A549 (cell line): ENCODE measurements around the gene CD36. TPM values are rescaled to one million over a fixed set of nuclear protein-coding genes. Genes with fewer than 3 reads are reported as not detected.

Experiments used
- ATAC-seq, 2 experiments: fragments of 200-7000 bp in 1 of 2; fragments of >200 bp in 1 of 2; cut with Nextera tagmentation in 1 of 2; cut with Tn5 transposase in 1 of 2; 3 replicates each; pipeline versions ENCODE4 v1.8.0 to v1.9.1; 2018 to 2020; ENCODE audit warnings: mild to moderate bottlenecking in 1 of 2, moderate library complexity in 1 of 2
- CTCF ChIA-PET: fragments of 300-600 bp; sonication (Branson Sonifier 250); formaldehyde crosslinking; extraction: SDS; loops from one replicate; lab custom pipeline; 2021; ENCODE audit warnings: antibody characterized with exemption, inconsistent platforms; lab: Yijun Ruan, JAX
- POLR2A ChIA-PET: fragments of 350-600 bp; formaldehyde crosslinking; extraction: SDS; loops from one replicate; lab custom pipeline; 2021; ENCODE audit warnings: antibody characterized with exemption, inconsistent platforms; lab: Yijun Ruan, JAX
- DNase-seq, 2 experiments: peaks; one replicate each; pipeline versions ENCODE4 v3.0.0 to v3.0.0-alpha.2; 2011 to 2016; ENCODE audit warnings: low read depth in 1 of 2, low spot score in 1 of 2
- FAIRE-seq: peaks from 2 replicates; lab custom pipeline; 2011; peaks lifted over from hg19 to GRCh38; lab: Jason Lieb, UNC
- H3K27ac ChIP-seq, 2 experiments: fragments of >200 bp; sonication (Bioruptor Twin); formaldehyde crosslinking; 3 replicates each; pipeline ENCODE4 v1.5.1; 2016 to 2017
- H3K4me1 ChIP-seq: fragments of >200 bp; sonication (Bioruptor Twin); formaldehyde crosslinking; 3 replicates; pipeline ENCODE4 v1.6.1; 2016
- H3K4me2 ChIP-seq: fragments of >200 bp; sonication (Bioruptor Twin); formaldehyde crosslinking; 3 replicates; pipeline ENCODE4 v1.6.1; 2016
- H3K4me3 ChIP-seq: fragments of >200 bp; sonication (Bioruptor Twin); formaldehyde crosslinking; 3 replicates; pipeline ENCODE4 v1.5.1; 2016
- H3K9me3 ChIP-seq: fragments of >200 bp; sonication (Bioruptor Twin); formaldehyde crosslinking; 3 replicates; pipeline ENCODE4 v1.6.1; 2016
- BCL3 ChIP-seq: fragments of >200 bp; sonication (Bioruptor Twin); formaldehyde crosslinking; IDR thresholded peaks from 3 replicates; pipeline ENCODE4 v1.6.1; 2016
- CEBPB ChIP-seq, 2 experiments: fragments of >200 bp in 1 of 2; sonication (Bioruptor Twin) in 1 of 2; formaldehyde crosslinking in 1 of 2; IDR thresholded peaks; 2 replicates each; pipeline ENCODE4 v1.6.1; 2012 to 2016
- CTCF ChIP-seq: fragments of >200 bp; sonication (Bioruptor Twin); formaldehyde crosslinking; IDR thresholded peaks from 3 replicates; pipeline ENCODE4 v1.5.1; 2016
- EHF ChIP-seq: fragments of 250-450 bp; sonication (Bioruptor Pico); IDR thresholded peaks from 2 replicates; pipeline ENCODE4 v1.5.0; 2020; ENCODE audit warnings: mild to moderate bottlenecking
- EHMT2 ChIP-seq: fragments of 200-600 bp; sonication (generic); IDR thresholded peaks from 2 replicates; pipeline ENCODE4 v1.6.1; 2016; ENCODE audit warnings: antibody characterized with exemption, low read depth, mild to moderate bottlenecking, moderate library complexity
- EP300 ChIP-seq, 2 experiments: fragments of >200 bp; sonication (Bioruptor Twin); formaldehyde crosslinking; IDR thresholded peaks; 2 replicates in 1 of 2; 3 replicates in 1 of 2; pipeline ENCODE4 v1.6.1; 2016 to 2017
- HES2 ChIP-seq: fragments of >200 bp; sonication (Bioruptor Twin); formaldehyde crosslinking; IDR thresholded peaks from 2 replicates; pipeline ENCODE4 v1.6.1; 2016
- JUN ChIP-seq, 2 experiments: fragments of >200 bp; sonication (Bioruptor Twin); formaldehyde crosslinking; IDR thresholded peaks; 2 replicates in 1 of 2; 3 replicates in 1 of 2; pipeline ENCODE4 v1.6.1; 2016 to 2017
- MAZ ChIP-seq: fragments of 150-350 bp; IDR thresholded peaks from 2 replicates; pipeline ENCODE4 v1.6.1; 2014; ENCODE audit warnings: antibody characterized with exemption, low read depth, low read length, borderline replicate concordance
- MYC ChIP-seq: IDR thresholded peaks from 2 replicates; pipeline ENCODE4 v1.6.1; 2012; ENCODE audit warnings: mild to moderate bottlenecking, inconsistent platforms, low read length, improper control_type of control experiment, borderline replicate concordance
- NFE2L2 ChIP-seq: fragments of 150-350 bp; conservative IDR thresholded peaks from 2 replicates; pipeline ENCODE4 v1.6.1; 2014; ENCODE audit warnings: low read length
- PBX3 ChIP-seq: IDR thresholded peaks from 2 replicates; pipeline ENCODE4 v1.6.1; 2012
- PHF8 ChIP-seq: fragments of 200-600 bp; sonication (generic); IDR thresholded peaks from 2 replicates; pipeline ENCODE4 v1.6.1; 2016; ENCODE audit warnings: low read depth, mild to moderate bottlenecking, antibody characterized with exemption, moderate library complexity, borderline replicate concordance
- POLR2AphosphoS2 ChIP-seq: conservative IDR thresholded peaks from 2 replicates; pipeline ENCODE4 v1.6.1; 2012; ENCODE audit warnings: low read length, improper control_type of control experiment, inconsistent platforms
- RAD21 ChIP-seq, 2 experiments: fragments of >200 bp in 1 of 2; sonication (Bioruptor Twin) in 1 of 2; formaldehyde crosslinking in 1 of 2; IDR thresholded peaks in 1 of 2; conservative IDR thresholded peaks in 1 of 2; 2 replicates in 1 of 2; 3 replicates in 1 of 2; pipeline ENCODE4 v1.6.1; 2012 to 2018; ENCODE audit warnings: inconsistent platforms in 1 of 2
- RARB ChIP-seq: fragments of 250-450 bp; sonication (Bioruptor Pico); IDR thresholded peaks from 2 replicates; pipeline ENCODE4 v1.8.0; 2021; ENCODE audit warnings: mild to moderate bottlenecking, moderate library complexity
- RNF2 ChIP-seq: fragments of 200-600 bp; sonication (generic); IDR thresholded peaks from 2 replicates; pipeline ENCODE4 v1.6.1; 2016; ENCODE audit warnings: low read depth, mild to moderate bottlenecking, antibody characterized with exemption, moderate library complexity, borderline replicate concordance
- SMC3 ChIP-seq: fragments of >200 bp; sonication (Bioruptor Twin); formaldehyde crosslinking; IDR thresholded peaks from 3 replicates; pipeline ENCODE4 v1.6.1; 2018; ENCODE audit warnings: inconsistent platforms
- TFCP2L1 ChIP-seq: fragments of 250-450 bp; sonication (Bioruptor Pico); IDR thresholded peaks from 2 replicates; pipeline ENCODE4 v1.5.0; 2021; ENCODE audit warnings: mild to moderate bottlenecking
- WGBS: methylation state at CpG from one replicate; pipeline ENCODE4 v1.1.6; 2017; ENCODE audit errors: missing lambda C conversion rate; 5-methylcytosine and 5-hydroxymethylcytosine counted together
- polyA plus RNA-seq, 4 experiments: library from polyadenylated mRNA; depleted of rRNA in 3 of 4; stranded (reverse); fragments of >200 nt; fragmentation: RNase III in 1 of 4; extraction: RNeasy Plus Mini Kit Qiagen cat#74134 plus additional on column Dnase treatment in 1 of 4; gene quantifications; 2 replicates in 3 of 4; 3 replicates in 1 of 4; pipeline ENCODE4 v1.2.3, GENCODE V29; 2011 to 2017

Gene CD36
- polyA plus RNA-seq, 2 of the 4 experiments (the other 2 are of a cell fraction) = 0.12 to 0.37 TPM

GRCh38 chr7:80593869-80594586, 44.4 kb upstream of the CD36 start:
- WGBS = 43% methylated on average over 7 of the region's 7 CpGs
- Histone ChIP-seq H3K4me3 (no peak overlapping the region), H3K9me3 (no peaks in the 10 kb centered on the region), H3K27ac (peak overlapping the region; percentile 29 to 59; a peak in 5 of 6 replicates), H3K4me1 (peaks cover 17% of the 10 kb centered on the region), H3K4me2 (peak overlapping the region; percentile 59)
- DNase-seq = peak in 1 of 2 experiments; percentile 82
- ChIA-PET POLR2A (interaction anchor here (1.2 kb wide), 1 partner anchor 11 kb away, joined by 3 read pairs; no protein-coding TSS in a partner anchor), CTCF (interaction anchor here (0.8 to 1.6 kb wide), 3 partner anchors 10 to 25 kb away, joined by 3 to 4 read pairs (median 3); no protein-coding TSS in a partner anchor)
- no peak for FAIRE-seq
- no peak for TF ChIP-seq PHF8
- peak; percentile 25 to 70; a peak in 2 of 4 replicates for TF ChIP-seq CEBPB (IDR thresholded peaks at IDR 0.05)
- ATAC-seq = peak in 1 of 2 experiments; percentile 87; a peak in 4 of 6 replicates

GRCh38 chr7:80596933-80597517, 41.4 kb upstream of the CD36 start:
- Histone ChIP-seq H3K27ac (no peak overlapping the region), H3K4me2 (no peak overlapping the region), H3K4me3 (no peak overlapping the region), H3K9me3 (no peaks in the 10 kb centered on the region), H3K4me1 (peaks cover 17% of the 10 kb centered on the region)
- POLR2A ChIA-PET = no interaction called here
- CTCF ChIA-PET = interaction anchor here (1.4 to 1.6 kb wide), 2 partner anchors 9 to 14 kb away, joined by 4 read pairs; no protein-coding TSS in a partner anchor
- ATAC-seq = no peak
- TF ChIP-seq CTCF (no peak), POLR2AphosphoS2 (no peak), TFCP2L1 (CRISPR knock-in tag) (no peak), MAZ (no peak), EP300 (IDR thresholded peaks at IDR 0.05) (no peak), EHMT2 (no peak), RARB (CRISPR knock-in tag) (no peak), EHF (no peak), PBX3 (no peak), RNF2 (no peak)
- WGBS = 92% methylated on average over 4 of the region's 4 CpGs
- peak; percentile 67 for FAIRE-seq
- no peak for DNase-seq

GRCh38 chr7:80597875-80598274, 40.6 kb upstream of the CD36 start:
- FAIRE-seq = no peak
- Histone ChIP-seq H3K4me1 (peaks cover 17% of the 10 kb centered on the region), H3K4me3 (no peak overlapping the region), H3K27ac (no peak overlapping the region), H3K4me2 (no peak overlapping the region), H3K9me3 (no peaks in the 10 kb centered on the region)
- ChIA-PET CTCF (interaction anchor here (0.9 to 1.6 kb wide), 3 partner anchors 10 to 18 kb away, joined by 4 read pairs; no protein-coding TSS in a partner anchor), POLR2A (no interaction called here)
- DNase-seq = no peak
- TF ChIP-seq PHF8 (no peak), NFE2L2 (no peak), SMC3 (no peak), RNF2 (no peak), HES2 (no peak), JUN (IDR thresholded peaks at IDR 0.05) (no peak), RARB (CRISPR knock-in tag) (no peak), MYC (no peak), BCL3 (no peak), RAD21 (conservative IDR thresholded peaks at IDR 0.05 in 1 of 2, IDR thresholded peaks at IDR 0.05 in 1 of 2) (no peak), POLR2AphosphoS2 (no peak)
- no peak for ATAC-seq
